ENCODE measurements around the gene BID. TPM values are rescaled to one million over a fixed set of nuclear protein-coding genes. Genes with fewer than 3 reads are reported as not detected.

BID gene
- total RNA-seq, 1 donor from 2014 or later: 44.6 TPM

DNA sequence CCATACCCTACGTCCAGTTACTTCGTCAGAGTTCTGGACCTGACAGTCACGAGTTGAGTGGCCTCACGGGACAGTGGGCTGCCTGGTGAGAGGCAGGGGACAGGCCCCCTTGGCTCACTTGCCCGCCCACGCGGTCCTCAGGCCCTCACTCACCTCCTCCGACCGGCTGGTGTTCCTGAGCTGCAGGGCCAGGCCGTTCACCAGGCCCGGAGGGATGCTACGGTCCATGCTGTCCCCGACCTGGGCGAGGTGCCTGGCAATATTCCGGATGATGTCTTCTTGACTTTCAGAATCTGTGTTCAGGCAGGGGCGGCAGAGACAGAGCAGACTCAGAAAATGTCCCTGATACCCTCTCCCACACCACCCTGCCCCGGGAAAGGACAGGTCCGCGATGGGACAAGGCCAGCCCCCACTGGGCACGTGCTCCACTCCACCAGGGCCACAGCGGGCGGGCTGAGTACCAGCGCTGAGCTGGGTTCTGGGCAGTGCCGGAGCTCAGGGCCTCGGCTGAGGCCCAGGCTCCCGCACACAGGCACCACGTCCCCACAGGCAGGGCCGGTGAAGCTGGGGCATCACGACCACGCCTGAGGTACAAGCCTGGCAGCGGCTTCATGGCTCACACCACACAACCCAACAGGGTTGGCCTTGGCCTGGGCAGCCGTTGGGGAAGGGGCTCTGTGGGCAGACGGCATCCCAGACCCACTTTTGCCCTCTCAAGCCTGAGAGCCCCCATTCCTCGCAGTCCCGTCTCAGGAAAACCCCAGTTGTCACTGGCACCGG, 34.9 kb downstream of the BID start:
- no peak for DNase-seq (ENCODE audit: low read depth)

DNA sequence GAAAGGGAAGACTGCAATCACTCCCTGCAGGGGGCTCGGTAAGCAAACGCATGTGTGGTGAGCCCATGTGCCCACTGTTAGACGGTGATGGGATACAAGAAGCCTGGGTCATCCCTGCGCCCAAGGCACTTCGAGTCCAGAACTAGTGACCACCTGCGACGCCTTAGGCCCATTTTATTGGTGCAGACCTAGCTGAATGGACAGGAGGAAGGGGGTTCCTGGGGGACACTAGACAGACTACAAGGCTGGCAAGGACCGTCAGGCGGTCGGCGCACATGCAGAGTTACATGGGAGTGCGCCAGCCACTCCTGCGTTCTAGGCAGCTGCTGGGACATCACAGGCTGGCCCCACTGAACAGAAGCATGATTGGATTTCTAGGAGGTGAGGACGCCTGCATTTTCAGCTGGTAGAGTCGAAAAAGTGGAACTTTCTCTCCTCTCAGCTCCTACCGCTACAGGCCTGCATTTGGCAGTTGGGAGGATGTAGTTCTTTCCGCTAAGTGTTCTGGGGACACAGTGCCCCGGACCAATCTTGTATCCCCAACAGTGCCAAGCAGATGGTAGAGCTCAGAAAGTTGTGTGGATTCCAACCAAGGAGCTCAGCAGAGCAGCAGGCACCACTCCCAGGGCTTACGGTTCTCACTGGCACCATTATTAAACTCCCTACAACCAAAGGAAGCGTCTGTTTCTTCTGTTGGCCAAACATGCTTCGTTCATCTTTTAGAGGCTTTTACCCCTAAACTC, 35.7 kb downstream of the BID start:
- no peak for DNase-seq (ENCODE audit: low read depth)

DNA sequence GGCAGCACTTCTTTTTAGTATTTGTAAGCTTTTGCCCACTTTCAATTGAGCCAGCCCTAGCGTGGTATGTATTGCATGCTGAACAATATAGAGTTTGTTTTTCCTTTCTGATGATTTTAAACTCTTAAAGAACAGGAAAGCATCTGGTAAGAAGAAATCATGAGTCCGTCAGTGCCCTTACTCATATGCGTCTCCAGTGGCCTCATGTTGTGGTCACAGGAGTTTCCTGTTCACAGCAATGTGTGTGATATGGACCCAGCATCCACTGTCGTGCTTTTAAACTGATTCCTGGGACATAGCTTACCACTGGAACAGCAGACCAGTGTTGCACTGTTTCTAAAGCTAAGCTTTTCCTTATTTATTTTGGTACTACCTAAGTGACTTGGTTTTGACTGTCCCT, 40.1 kb downstream of the BID start:
- DNase-seq (ENCODE audit: low read depth): peak; percentile 31

DNA sequence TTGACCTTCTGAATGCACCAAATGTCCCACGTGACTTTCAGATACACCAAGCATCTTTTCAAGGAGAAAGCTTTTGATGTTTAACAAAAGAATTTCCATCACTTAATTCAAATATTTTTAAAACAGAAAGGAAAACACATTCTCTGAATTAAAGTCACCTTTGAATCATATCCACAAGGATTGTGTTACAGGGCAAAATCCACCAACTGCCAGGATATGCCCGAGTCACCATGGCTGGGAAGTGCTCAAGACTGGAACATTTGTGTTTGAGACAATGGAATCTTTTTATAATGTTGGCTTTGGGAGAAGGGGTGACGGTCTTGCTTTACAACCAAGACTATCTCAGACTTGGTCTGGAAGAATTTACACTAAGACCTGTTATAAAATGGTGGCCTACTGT, 40.8 kb downstream of the BID start:
- peak; percentile 35 for DNase-seq (ENCODE audit: low read depth)

DNA sequence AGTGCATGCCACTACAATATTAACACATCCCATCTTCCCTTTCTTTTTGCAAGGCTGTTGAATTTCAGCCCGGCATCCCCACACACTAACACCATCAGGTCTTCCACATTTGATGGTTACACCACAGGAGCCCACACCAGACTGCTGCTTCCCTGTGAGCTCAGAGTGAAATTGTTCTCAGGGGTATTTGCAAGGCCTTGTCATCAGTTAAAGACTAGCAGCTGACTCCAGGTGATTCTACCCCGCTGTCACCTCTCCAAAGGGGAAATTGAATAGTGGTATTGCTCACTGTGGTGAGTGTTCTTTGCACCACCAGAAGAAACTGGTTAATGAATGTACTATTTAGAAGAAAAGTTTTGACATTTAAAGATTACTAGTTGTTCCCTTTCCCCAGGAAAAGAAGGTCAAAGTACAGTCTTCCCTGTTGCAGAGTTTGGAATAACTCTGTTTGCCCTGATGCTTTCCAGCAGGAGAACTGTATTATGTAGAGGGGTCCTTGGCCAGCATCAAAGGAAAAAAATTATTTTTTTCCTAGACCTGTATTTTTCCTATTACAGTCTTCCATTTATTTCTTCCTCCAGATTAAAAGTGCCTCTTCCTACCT, 41.9 kb downstream of the BID start:
- DNase-seq (ENCODE audit: low read depth): no peak

DNA sequence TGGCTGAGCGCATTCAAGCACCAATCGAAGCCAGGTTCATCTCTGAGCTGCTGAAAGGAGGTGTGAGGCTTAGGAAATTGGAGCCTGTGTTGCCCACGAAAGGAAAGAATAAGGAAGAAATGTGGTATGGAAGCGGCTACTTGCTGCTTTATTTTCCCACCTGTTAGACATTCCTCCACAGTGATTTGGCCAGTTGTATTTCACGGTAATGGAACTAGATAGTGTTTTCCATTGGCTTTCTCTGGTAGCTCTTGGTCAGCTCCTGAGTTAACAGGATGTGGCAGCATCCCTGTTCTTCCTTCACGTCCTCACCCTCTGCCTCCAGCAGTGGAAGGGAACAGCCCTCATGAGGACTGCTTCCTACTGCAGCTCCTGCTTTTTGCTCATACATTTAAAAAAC, 44.7 kb downstream of the BID start:
- peak; percentile 63 for DNase-seq (ENCODE audit: low read depth)

DNA sequence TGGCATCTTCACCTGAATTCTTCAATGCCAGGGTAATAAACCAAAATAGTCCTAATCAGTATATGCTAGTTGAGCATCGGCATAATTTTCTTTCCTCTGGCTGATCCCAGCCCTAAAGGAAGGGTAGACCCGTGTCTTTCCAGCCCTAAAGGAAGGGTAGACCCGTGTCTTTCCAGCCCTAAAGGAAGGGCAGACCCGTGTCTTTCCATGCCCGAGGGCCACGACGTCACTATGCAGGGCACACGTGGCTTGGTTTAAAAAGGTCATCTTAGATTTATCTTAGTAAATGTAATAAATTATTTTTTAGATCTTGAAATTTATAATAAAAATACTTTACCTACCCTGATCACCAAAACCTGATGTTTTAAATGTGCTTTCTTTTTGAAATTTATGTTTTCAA, 45.5 kb downstream of the BID start:
- DNase-seq (ENCODE audit: low read depth): no peak

DNA sequence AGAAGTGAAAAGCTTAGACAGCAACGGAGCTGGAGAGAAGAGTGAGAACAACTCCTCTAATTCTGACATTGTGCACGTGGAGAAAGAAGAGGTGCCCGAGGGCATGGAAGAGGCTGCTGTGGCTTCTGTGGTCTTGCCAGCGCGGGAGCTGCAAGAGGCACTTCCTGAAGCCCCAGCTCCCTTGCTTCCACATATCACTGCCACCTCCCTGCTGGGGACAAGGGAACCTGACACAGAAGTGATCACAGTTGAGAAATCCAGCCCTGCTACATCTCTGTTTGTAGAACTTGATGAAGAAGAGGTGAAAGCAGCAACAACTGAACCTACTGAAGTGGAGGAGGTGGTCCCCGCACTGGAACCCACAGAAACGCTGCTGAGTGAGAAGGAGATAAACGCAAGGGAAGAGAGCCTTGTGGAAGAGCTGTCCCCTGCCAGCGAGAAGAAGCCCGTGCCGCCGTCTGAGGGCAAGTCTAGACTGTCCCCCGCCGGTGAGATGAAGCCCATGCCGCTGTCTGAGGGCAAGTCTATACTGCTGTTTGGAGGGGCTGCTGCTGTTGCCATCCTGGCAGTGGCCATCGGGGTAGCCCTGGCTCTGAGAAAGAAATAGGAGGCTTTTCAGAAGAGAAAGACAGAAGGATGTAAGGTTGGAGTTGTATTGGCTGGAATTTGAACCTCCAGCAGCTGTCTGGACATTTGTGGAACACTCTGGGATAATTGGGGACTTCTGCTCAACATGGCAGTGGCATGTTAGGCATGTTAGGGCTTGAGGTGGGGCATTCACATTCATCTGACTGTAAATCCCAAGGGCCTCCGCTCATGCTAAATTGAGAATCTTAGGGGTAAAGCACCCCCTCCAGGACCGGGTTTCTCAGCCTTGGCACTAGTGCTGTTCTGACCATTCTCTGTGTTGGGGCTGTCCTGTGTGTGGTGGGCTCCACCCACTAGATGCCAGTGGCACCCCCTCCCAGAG, 47.1 kb downstream of the BID start:
- DNase-seq (ENCODE audit: low read depth): peak; percentile 85

DNA sequence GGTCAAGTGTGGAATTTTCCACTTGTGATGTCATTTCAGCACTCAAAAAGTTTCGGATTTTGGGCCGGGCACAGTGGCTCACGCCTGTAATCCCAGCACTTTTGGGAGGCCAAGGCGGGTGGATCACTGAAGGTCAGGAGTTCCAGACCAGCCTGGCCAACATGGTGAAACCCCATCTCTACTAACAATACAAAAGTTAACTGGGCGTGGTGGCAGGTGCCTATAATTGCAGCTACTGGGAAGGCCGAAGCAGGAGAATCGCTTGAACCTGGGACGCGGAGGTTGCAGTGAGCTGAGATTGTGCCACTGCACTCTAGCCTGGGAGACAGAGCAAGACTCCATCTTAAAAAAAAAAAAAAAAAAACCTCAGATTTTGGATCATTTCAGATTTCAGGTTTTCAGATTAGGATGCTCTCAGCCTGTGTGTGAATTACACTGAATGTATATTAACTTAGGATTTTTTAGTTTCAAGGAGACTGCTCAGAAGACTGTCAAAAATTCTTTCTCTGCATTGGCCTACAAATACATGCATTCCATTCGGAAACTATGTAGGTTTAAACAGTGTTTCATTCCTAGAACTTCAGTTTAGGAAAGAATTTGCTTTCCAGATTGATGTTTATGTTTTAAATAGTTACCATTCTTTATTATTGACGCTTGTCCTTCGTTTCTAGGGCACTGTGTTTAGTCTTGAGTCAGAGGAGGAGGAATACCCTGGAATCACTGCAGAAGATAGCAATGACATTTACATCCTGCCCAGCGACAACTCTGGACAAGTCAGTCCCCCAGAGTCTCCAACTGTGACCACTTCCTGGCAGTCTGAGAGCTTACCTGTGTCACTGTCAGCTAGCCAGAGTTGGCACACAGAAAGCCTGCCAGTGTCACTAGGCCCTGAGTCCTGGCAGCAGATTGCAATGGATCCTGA, 48.0 kb downstream of the BID start:
- no peak for DNase-seq (ENCODE audit: low read depth)

DNA sequence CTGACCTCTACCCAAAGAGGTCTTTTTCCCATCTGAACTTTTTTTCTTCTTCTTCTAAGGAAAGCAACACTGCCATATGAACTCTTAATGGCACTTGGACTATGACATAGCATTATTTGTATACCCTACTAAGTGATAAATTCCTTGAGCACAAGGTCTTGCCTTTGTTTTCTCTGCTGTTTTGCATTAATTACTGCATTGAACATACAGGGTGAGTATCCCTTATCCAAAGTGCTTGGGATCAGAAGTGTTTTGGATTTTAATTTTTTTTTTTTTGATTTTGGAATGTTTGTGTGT, 48.8 kb downstream of the BID start:
- DNase-seq (ENCODE audit: low read depth): no peak

DNA sequence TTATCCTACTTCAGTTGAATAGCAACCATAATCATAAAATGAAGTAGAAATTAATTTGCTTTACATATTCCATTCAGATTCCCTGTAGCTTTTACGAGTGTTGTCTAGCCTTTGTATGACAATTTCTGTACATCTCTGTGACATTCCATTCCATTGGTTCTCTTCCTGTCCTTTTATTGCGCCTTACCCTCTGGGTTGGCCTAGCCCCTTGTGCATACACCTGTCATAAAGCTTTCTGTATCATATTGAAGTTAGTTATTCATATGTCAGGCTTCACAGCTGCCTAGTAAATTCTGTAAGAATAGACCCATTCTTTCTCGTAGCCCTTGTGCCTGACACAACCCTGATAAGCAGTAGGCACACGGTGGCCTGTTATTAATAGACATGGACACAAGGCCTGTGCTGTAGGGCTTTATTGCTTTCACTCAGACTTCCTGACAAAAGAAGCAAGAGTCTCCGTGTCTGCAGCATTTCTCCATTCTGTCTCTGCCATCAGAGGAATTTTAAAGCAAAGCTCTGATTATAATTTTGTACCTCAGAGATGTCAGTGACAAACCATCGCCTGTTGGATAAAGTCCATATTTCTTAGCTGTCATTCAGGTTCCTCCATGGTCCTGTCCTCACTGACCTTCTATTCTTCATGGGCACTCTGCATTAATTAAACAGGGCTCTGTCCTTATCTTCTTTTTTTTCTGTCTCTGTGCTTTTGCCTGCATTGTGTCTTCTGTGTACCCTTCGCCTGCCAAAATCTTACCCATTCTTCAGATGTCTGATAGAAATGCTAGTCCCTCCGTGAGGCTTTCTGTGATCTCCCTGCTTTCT, 49.4 kb downstream of the BID start:
- DNase-seq (ENCODE audit: low read depth): peak; percentile 51

DNA sequence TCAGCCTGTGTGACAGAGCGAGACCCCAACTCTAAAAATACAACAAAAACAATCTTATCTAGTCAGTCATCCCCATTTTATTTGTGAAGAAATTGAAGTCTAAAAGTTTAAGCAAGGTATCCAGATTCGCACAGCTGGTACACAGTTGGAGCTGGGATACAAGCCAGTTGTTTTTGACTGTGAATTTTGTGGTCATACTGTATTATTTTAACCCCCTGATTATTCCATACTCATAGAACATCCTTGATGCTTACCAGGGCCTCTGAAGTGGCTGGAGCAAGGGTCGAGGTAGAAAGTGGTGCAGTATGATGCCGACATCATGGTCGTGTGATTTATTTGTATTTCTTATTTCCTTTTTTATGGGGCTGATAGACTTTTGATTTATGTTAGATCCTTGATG, 50.0 kb downstream of the BID start:
- DNase-seq (ENCODE audit: low read depth): no peak

DNA sequence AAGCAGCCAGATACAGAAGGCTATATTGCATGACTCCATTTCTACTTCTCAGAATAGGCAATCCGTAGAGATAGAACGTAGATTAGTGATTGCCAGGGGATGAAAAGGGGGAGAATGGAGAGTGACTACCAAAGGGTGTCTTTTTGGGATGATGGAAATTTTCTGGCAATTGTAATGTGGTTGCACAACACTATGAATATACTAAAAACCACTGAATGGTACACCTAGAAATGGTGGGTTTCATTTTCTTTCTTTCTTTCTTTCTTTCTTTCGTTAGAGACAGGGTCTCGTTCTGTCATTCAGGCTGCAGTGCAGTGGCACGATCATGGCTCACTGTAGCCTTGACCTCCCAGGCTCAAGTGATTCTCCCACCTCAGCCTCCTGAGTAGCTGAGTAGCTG, 54.4 kb downstream of the BID start:
- DNase-seq (ENCODE audit: low read depth): no peak

DNA sequence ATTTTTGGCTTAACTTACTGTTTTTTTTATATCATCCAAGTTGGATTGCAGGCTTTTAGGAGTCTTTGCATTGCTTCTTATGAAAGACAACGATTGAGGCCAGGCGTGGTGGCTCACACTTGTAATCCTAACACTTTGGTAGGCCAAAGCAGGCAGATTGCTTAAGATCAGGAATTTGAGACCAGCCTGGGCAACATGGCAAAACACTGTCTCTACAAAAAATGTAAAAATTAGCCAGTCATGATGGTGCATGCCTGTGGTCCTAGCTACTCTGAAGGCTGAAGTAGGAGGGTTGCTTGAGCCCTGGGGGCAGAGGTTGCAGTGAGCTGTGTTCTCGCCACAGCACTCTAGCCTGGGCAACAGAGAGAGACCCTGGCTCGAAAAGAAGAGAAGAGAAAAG, 56.6 kb downstream of the BID start:
- no peak for DNase-seq (ENCODE audit: low read depth)

DNA sequence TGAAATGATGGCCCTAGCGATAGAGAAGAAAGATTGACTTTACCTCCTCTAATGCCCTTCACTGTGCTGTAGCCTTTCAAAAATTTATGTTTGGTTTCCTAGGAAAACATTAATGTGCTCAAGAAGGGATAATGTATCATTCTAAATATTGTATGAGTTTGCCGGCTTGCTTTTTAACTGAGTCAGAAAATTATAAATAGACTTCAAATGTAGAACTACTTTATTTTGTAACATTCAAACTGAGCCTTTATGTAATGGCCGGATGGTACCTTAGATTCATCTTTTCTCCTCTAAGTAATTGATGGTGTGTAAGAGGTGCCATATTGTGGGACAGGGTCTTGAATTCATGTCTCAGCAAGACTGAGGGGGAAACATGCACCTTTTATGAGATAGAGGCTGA, 57.7 kb downstream of the BID start:
- DNase-seq (ENCODE audit: low read depth): no peak

DNA sequence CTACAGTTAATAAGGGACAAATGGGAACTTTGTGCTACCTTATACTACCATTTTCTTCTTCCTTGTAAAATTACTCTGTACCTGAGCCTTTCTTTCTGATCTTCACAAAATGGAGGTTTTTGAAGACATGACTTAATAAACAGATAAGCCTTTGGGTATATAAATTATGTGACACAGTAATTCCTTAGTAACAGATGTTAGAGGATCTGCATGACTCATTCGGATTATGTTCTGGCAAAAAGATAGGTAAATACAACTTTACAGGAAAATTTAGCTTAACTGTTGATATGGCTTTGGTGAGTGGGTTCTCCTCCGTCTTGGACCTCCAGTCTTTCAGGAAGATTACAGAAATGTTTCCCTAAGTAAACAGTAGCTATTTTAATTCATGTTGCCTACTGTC, 61.8 kb downstream of the BID start:
- no peak for DNase-seq (ENCODE audit: low read depth)

DNA sequence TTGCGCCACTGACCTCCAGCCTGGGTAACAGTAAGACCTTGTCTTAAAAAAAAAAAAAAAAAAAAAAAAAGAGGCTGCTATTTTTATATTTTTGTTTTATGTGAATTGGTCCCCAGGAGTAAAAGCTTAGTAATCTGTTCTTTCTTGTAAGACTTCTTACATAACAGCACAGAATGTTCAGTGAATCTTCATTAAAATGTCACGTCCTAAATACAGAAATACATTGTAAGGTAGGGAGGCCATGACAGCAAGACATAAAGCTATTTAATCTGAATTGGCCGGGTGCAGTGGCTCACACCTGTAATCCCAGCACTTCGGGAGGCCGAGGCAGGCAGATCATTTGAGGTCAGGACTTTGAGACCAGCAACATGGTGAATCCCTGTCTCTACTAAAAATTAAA, 64.2 kb downstream of the BID start:
- DNase-seq (ENCODE audit: low read depth): no peak

DNA sequence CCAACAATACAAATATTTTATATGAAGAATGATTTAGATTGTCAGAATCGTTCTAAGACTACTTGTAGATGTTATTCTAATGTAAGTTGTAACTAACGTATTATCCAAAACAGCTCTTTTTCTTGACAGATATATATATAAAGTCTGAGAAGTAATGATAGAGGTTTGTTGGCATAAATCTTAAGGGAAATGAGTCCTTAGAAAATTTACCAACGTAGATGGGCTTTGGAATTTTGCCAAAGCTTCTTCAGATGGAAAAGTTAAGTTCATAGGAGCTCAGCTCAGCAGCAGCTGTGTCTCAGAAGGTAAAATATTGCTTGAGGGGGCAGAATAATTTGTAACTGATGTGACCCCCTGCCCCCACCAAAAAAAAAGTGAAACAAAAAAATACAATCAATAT, 66.7 kb downstream of the BID start:
- peak; percentile 29 for DNase-seq (ENCODE audit: low read depth)

DNA sequence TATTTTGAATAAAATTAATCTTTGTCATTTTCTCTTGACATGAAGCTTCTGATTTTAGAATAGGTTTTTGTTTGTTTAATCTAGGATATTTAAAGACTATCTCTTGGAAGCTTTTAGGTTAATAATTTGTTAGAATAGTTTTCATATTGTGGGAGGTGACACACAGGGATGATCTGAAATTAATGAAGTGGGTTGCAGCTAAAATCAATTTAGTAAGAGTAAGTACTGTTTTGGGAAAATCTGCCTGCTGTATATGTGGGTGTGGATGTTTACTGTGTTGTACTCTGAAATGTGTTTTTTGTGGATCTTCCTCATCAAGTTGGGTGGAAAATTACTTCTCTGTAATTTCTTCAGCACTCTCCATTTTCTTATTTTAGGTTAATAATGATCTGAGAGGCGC, 67.3 kb downstream of the BID start:
- DNase-seq (ENCODE audit: low read depth): no peak
